Measurements from ENCODE around the gene RAB7B. TPM values are rescaled to one million over a fixed set of nuclear protein-coding genes. Genes with fewer than 3 reads are reported as not detected.
A peak's percentile ranks its signal among the peaks of the same experiment; 100 is the strongest.

The RAB7B gene
- total RNA-seq, 4 donors from 2014 or later = 0.27 to 0.32 TPM; not detected in 2

DNA sequence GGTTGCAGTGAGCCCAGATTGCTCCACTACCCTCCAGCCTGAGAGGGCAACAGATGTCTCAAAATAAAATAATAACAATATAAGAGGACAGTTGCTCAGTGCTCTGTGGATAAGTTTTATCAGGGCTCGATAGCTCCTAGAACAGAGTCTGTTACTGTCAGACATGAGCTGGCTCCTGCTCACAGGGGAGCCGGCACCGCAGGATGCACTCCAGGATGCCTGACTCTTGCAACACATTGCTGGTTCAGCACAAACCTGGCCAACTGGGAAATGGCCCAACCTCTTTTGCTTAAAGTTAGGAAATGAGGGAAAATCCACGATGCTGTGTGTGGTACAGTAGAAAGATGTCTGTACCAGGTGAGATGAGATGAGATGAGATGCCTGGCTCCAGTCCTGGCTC lies 26.3 kb upstream of the RAB7B start:
- Histone ChIP-seq H3K36me3 (no peaks in the 10 kb centered on the region), H3K4me3 (no peak overlapping the region), H3K4me1 (no peaks in the 10 kb centered on the region), H3K27ac (no peak overlapping the region), H3K9me3 (no peaks in the 10 kb centered on the region), H3K27me3 (no peaks in the 10 kb centered on the region)
- no peak for TF ChIP-seq POLR2AphosphoS5 (IDR thresholded peaks at IDR 0.05)
- TF ChIP-seq EP300 (IDR thresholded peaks at IDR 0.05; ENCODE audit: low read depth) = no peak
- TF ChIP-seq, protein P1, sequence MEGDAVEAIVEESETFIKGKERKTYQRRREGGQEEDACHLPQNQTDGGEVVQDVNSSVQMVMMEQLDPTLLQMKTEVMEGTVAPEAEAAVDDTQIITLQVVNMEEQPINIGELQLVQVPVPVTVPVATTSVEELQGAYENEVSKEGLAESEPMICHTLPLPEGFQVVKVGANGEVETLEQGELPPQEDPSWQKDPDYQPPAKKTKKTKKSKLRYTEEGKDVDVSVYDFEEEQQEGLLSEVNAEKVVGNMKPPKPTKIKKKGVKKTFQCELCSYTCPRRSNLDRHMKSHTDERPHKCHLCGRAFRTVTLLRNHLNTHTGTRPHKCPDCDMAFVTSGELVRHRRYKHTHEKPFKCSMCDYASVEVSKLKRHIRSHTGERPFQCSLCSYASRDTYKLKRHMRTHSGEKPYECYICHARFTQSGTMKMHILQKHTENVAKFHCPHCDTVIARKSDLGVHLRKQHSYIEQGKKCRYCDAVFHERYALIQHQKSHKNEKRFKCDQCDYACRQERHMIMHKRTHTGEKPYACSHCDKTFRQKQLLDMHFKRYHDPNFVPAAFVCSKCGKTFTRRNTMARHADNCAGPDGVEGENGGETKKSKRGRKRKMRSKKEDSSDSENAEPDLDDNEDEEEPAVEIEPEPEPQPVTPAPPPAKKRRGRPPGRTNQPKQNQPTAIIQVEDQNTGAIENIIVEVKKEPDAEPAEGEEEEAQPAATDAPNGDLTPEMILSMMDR (IDR thresholded peaks at IDR 0.05) = no peak
- no peak for TF ChIP-seq POLR2A (IDR thresholded peaks at IDR 0.05)
- in situ Hi-C loops (cut with MboI; ENCODE audit: low pct_ligation_motif_present in 1 of 4, low pct_unique_long_range_greater_than_20kb in 1 of 4, low sequenced_read_pairs in 3 of 4) (loop anchor here in 1 of 4 donors (5.0 kb wide), 1 partner anchor 73 kb away; no protein-coding TSS in a partner anchor), intact Hi-C loops (cut with DNase I; ENCODE audit: low total_unique reads) (no loop called here)
- 40 to 69% methylated on average over 1 to 4 of the region's 4 CpGs for WGBS, 2 donors (ENCODE audit: low coverage in 1 of 2)
- DNase-seq = no peak

DNA sequence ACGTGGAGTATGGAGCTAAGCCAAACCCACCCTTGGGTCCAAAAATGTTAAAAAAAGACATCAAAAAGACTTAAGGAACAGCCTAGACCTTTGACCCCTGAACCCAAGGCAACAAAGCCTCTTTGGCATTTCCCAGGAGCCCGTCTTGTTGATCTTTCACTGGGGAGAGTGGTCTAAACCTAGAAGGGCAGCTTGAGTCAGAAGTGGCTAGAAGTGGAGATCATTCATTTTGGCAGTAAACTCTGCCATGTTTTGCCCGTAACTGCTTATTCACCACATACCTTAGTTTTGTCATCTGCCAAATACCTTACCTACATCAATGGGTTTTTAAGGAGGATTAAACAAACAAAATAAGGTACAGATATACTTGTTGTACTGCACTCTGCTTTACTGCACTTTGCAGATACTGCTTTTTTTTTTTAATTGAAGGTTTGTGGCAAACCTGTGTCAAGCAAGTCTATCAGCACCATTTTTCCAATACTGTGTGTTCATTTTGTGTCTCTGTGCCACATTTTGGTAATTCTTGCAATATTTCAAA lies 22.2 kb upstream of the RAB7B start:
- in situ Hi-C loops (cut with MboI; ENCODE audit: low pct_ligation_motif_present in 1 of 4, low pct_unique_long_range_greater_than_20kb in 1 of 4, low sequenced_read_pairs in 3 of 4) = loop anchor here in 1 of 4 donors (5.0 kb wide), 1 partner anchor 77 kb away; no protein-coding TSS in a partner anchor
- H3K4me1 ChIP-seq = peaks cover 0 to 11% (median 2%) of the 10 kb centered on the region in 4 donors
- intact Hi-C loops (cut with DNase I; ENCODE audit: low total_unique reads) = no loop called here
- WGBS, 2 donors (ENCODE audit: low coverage in 1 of 2) = 68 to 92% methylated on average over 1 to 3 of the region's 3 CpGs
- no peaks in the 10 kb centered on the region for H3K36me3 ChIP-seq
- no peak for DNase-seq
- TF ChIP-seq POLR2A (IDR thresholded peaks at IDR 0.05) (no peak), POLR2AphosphoS5 (IDR thresholded peaks at IDR 0.05) (no peak), EP300 (IDR thresholded peaks at IDR 0.05; ENCODE audit: low read depth) (no peak)
- TF ChIP-seq, protein P1 (IDR thresholded peaks at IDR 0.05) = no peak
- no peak overlapping the region for H3K4me3 ChIP-seq
- no peaks in the 10 kb centered on the region for H3K9me3 ChIP-seq
- no peaks in the 10 kb centered on the region for H3K27me3 ChIP-seq
- no peak overlapping the region for H3K27ac ChIP-seq

DNA sequence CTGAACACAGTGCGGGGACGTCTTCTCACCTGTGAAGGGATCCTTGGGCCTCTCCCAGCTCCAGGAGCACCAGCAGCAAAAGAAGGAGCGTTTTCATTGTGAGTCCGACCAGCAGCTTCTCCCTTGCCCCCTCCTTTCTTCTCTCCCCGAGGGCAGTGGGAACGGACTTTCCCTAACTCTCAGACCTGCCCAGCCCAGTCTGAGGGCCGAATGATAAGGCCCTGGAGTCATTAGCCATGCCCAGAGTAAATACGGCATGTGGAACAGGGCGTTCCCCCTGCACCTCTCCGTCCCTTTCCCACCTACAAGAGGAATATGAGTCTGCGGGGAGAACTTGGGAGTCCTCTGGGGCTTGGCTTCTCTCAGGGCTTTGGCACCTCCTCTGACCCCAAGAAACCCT lies 20.5 kb upstream of the RAB7B start, which contains the start of gene CTSE:
Gene CTSE, minus strand, starts transcription at position 201 of the 400 bp plus-strand sequence. Its CDS starts 104 bp downstream, at position 97.
- Histone ChIP-seq H3K4me3 (no peak within 1 kb of the TSS), H3K4me1 (peaks cover 0 to 11% (median 2%) of the 10 kb centered on the region in 4 donors), H3K9me3 (no peaks in the 10 kb centered on the region), H3K36me3 (no peaks in the 10 kb centered on the region), H3K27me3 (no peaks in the 10 kb centered on the region), H3K27ac (no peak within 1 kb of the TSS)
- in situ Hi-C loops (cut with MboI; ENCODE audit: low pct_ligation_motif_present in 1 of 4, low pct_unique_long_range_greater_than_20kb in 1 of 4, low sequenced_read_pairs in 3 of 4) = no loop called here
- DNase-seq = peak; percentile 57
- TF ChIP-seq POLR2AphosphoS5 (IDR thresholded peaks at IDR 0.05) (peak in 1 of 3 donors; percentile 22), EP300 (IDR thresholded peaks at IDR 0.05; ENCODE audit: low read depth) (no peak), POLR2A (IDR thresholded peaks at IDR 0.05) (no peak)
- TF ChIP-seq, protein P1 (IDR thresholded peaks at IDR 0.05) = no peak
- intact Hi-C loops (cut with DNase I; ENCODE audit: low total_unique reads) = no loop called here
- WGBS, 2 donors (ENCODE audit: low coverage in 1 of 2) = 60% methylated on average over 1 to 11 of the region's 11 CpGs

DNA sequence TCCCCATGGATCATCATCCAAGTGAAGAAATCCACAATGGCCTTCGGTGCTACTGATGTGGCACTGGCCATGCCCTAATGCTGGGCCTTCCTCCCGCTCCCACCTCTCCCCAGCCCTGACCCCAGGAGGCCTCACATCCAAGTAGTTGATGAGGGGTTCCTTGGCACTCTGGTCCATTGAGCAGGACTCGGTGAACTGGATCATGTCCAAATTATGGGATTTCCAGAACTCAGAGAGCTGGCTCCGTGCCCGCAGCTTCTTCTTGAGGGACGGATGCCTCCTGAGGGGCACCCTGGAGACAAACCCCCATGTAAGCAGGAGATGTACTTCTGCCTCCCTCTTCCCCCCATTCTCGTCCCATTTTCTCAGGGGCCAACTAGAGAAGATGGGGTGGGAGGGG lies 19.6 kb upstream of the RAB7B start:
- H3K9me3 ChIP-seq = no peaks in the 10 kb centered on the region
- 88% methylated on average over 7 of the region's 7 CpGs; no CpG with 5 or more reads in 1 of the 2 donors for WGBS, 2 donors (ENCODE audit: low coverage in 1 of 2)
- no peak overlapping the region for H3K27ac ChIP-seq
- TF ChIP-seq POLR2A (IDR thresholded peaks at IDR 0.05) (no peak), POLR2AphosphoS5 (IDR thresholded peaks at IDR 0.05) (no peak), EP300 (IDR thresholded peaks at IDR 0.05; ENCODE audit: low read depth) (no peak)
- TF ChIP-seq, protein P1 (IDR thresholded peaks at IDR 0.05) = no peak
- intact Hi-C loops (cut with DNase I; ENCODE audit: low total_unique reads) = no loop called here
- in situ Hi-C loops (cut with MboI; ENCODE audit: low pct_ligation_motif_present in 1 of 4, low pct_unique_long_range_greater_than_20kb in 1 of 4, low sequenced_read_pairs in 3 of 4) = no loop called here
- DNase-seq = no peak
- H3K36me3 ChIP-seq = no peaks in the 10 kb centered on the region
- peaks cover 0 to 11% (median 2%) of the 10 kb centered on the region in 4 donors for H3K4me1 ChIP-seq
- no peaks in the 10 kb centered on the region for H3K27me3 ChIP-seq
- H3K4me3 ChIP-seq = no peak overlapping the region
